NCI-H510A treated with DMSO at 0.1 percent for 48 hours (cell line): ENCODE measurements around the gene CITED2.

Source experiments
- DNase-seq: peaks from one replicate; lab custom pipeline; 2025; lab: John Stamatoyannopoulos, UW

CITED2 gene

GRCh38 chr6:139330306-139330705, 44.1 kb downstream of the CITED2 start:
- no peak for DNase-seq

- no peak for DNase-seq
Observed at GRCh38 chr6:139329224-139329623, 45.2 kb downstream of the CITED2 start.

GRCh38 chr6:139327038-139327437, 47.4 kb downstream of the CITED2 start:
- no peak for DNase-seq

GRCh38 chr6:139325686-139326085, 48.8 kb downstream of the CITED2 start:
- DNase-seq = no peak

GRCh38 chr6:139325125-139325524, 49.3 kb downstream of the CITED2 start:
- DNase-seq = no peak

GRCh38 chr6:139324301-139324555, 50.2 kb downstream of the CITED2 start:
- DNase-seq = no peak

GRCh38 chr6:139323511-139324300, 50.7 kb downstream of the CITED2 start:
- no peak for DNase-seq
